Body of pancreas (tissue), 4 donors: ENCODE results near the gene HSD17B4. TPM values are rescaled to one million over a fixed set of nuclear protein-coding genes. Genes with fewer than 3 reads are reported as not detected.
"Not testable (repeated sequence)": the region's sequence is repeated elsewhere in the genome, so short reads cannot be mapped to it uniquely, and the experiment has no call there.

Experiments
- ATAC-seq: fragments of 150-250 bp; one replicate; pipeline ENCODE4 v1.9.1; 2016
- DNase-seq, 4 donors: peaks; one replicate each; pipeline ENCODE4 v3.0.0-alpha.2; 2019
- H3K27ac ChIP-seq, 4 donors: fragments of 200-600 bp; sonication (generic); 1 replicate in 3 of 4; 2 replicates in 1 of 4; pipeline versions ENCODE4 v1.5.1 to v1.6.1; 2016 to 2019; ENCODE audit warnings: mild to moderate bottlenecking in 1 of 4, mixed read lengths in 1 of 4, moderate library complexity in 1 of 4
- H3K27me3 ChIP-seq, 2 donors: fragments of 200-600 bp; sonication (generic); one replicate each; pipeline ENCODE4 v1.6.0; 2016; ENCODE audit warnings: mild to moderate bottlenecking in 1 of 2
- H3K36me3 ChIP-seq, 2 donors: fragments of 200-600 bp; sonication (generic); replicated peaks in 1 of 2; 2 replicates each; pipeline ENCODE4 v1.5.1; 2016; ENCODE audit warnings: low read depth in 2 of 2; ENCODE audit not compliant: insufficient read depth in 1 of 2
- H3K4me1 ChIP-seq: fragments of 200-600 bp; sonication (generic); one replicate; pipeline ENCODE4 v1.6.0; 2016
- H3K4me3 ChIP-seq, 2 donors: fragments of 200-600 bp; sonication (generic); 1 replicate in 1 of 2; 2 replicates in 1 of 2; pipeline ENCODE4 v1.5.1; 2016 to 2019
- H3K9me3 ChIP-seq, 3 donors: fragments of 200-600 bp; sonication (generic); 1 replicate in 2 of 3; 2 replicates in 1 of 3; pipeline ENCODE4 v1.5.1; 2016
- POLR2A ChIP-seq, 3 donors: fragments of 450-650 bp; IDR thresholded peaks; one replicate each; pipeline ENCODE4 v1.6.1; 2016; ENCODE audit warnings: antibody characterized with exemption in 3 of 3, mild to moderate bottlenecking in 2 of 3
- WGBS, 2 donors: methylation state at CpG; one replicate each; pipeline ENCODE4 v1.1.5; 2017; 5-methylcytosine and 5-hydroxymethylcytosine counted together
- intact Hi-C: fragments of 100-400 bp; cut with DNase I; formaldehyde crosslinking; loops from one replicate; pipeline ENCODE4 v1.15.1; 2023
- total RNA-seq, 2 donors: library from RNA; depleted of rRNA; stranded (reverse); fragments of >200 nt; gene quantifications; one replicate each; pipeline ENCODE4 v1.1.0, GENCODE V29; 2016
- TF ChIP-seq, protein P1 (sequence below), 7 experiments: fragments of 450-650 bp in 4 of 7; fragments of 200-600 bp in 3 of 7; sonication (generic) in 3 of 7; IDR thresholded peaks; one replicate each; pipeline ENCODE4 v1.5.1; 2016 to 2019; ENCODE audit warnings: antibody characterized with exemption in 7 of 7

HSD17B4 gene
- total RNA-seq, 2 donors from 2014 or later = 97.2 to 98.6 TPM

DNA sequence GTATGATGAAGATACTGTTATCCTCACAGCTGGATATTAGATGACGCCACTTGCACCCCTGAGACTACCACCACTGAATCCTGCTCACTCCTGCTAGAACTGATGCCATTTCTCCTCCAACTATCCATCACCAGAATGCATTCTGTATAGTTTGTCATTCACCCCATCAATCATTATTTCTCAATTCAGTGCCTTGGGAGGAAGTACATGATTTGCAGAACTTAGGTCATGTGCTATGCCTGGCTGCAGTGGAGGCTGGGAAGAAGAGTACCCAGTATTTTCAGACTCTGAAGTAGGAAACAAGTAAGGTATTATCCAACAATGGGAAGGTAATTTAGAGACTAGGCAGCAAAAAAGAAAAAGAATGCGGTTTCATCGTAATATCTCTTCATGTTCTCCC, 26.2 kb upstream of the HSD17B4 start:
- Histone ChIP-seq H3K27ac (no peak overlapping the region), H3K9me3 (no peaks in the 10 kb centered on the region), H3K4me1 (no peaks in the 10 kb centered on the region), H3K27me3 (no peaks in the 10 kb centered on the region), H3K4me3 (no peak overlapping the region), H3K36me3 (no peaks in the 10 kb centered on the region)
- TF ChIP-seq, protein P1, sequence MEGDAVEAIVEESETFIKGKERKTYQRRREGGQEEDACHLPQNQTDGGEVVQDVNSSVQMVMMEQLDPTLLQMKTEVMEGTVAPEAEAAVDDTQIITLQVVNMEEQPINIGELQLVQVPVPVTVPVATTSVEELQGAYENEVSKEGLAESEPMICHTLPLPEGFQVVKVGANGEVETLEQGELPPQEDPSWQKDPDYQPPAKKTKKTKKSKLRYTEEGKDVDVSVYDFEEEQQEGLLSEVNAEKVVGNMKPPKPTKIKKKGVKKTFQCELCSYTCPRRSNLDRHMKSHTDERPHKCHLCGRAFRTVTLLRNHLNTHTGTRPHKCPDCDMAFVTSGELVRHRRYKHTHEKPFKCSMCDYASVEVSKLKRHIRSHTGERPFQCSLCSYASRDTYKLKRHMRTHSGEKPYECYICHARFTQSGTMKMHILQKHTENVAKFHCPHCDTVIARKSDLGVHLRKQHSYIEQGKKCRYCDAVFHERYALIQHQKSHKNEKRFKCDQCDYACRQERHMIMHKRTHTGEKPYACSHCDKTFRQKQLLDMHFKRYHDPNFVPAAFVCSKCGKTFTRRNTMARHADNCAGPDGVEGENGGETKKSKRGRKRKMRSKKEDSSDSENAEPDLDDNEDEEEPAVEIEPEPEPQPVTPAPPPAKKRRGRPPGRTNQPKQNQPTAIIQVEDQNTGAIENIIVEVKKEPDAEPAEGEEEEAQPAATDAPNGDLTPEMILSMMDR (IDR thresholded peaks at IDR 0.05) = no peak
- no peak for TF ChIP-seq POLR2A (IDR thresholded peaks at IDR 0.05)
- peak in 1 of 4 donors; percentile 14 for DNase-seq
- 89 to 93% methylated on average over 3 of the region's 3 CpGs for WGBS, 2 donors
- intact Hi-C loops = no loop called here
- ATAC-seq = no peak

DNA sequence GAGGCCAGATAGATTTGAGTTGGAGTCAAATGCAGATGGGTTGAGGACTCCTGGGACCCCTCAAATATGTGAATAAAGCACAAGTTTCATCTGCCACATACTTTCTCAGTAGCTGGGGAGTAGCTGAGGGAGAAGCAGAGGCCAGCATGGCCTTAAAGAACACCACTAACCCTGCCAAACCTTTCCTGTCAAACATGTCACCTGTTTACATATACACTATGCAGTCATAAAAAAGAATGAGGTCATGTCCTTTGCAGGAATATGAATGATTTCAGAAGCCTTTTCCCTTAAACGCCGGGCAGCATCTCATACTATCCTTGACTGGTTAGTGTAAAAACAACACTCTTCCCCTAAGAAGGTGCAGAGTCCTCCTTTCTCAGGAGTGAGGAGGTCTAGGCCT, 25.2 kb upstream of the HSD17B4 start:
- 66 to 93% methylated on average over 2 of the region's 2 CpGs for WGBS, 2 donors
- Histone ChIP-seq H3K27me3 (no peaks in the 10 kb centered on the region), H3K9me3 (no peaks in the 10 kb centered on the region), H3K4me1 (no peaks in the 10 kb centered on the region), H3K36me3 (no peaks in the 10 kb centered on the region), H3K27ac (no peak overlapping the region), H3K4me3 (no peak overlapping the region)
- DNase-seq = no peak
- intact Hi-C loops = no loop called here
- peak; percentile 40 for ATAC-seq
- TF ChIP-seq, protein P1 (IDR thresholded peaks at IDR 0.05) = no peak
- TF ChIP-seq POLR2A (IDR thresholded peaks at IDR 0.05) = no peak

DNA sequence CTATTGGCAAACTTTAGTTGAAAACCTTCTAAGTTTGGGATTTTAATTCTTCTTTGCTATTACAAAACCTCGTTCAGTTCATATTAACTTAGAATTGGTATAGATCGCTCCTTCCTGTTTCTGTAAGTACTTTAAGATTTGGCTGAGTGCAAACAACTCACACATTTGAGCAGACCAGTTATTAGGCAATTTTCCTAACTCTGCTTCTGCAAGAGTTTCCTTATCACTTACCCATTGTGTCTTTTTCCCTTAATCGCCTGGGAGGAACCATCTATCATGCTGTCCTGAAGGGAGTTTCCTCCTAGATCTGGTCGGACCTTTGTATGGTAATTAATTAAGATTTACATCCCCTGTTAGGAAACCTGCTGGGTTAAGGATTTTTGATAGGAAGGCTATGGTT, 24.7 kb upstream of the HSD17B4 start:
- H3K4me1 ChIP-seq, DNase-seq, intact Hi-C loops, H3K27ac ChIP-seq, ATAC-seq, H3K4me3 ChIP-seq, H3K36me3 ChIP-seq, H3K27me3 ChIP-seq, H3K9me3 ChIP-seq: not testable (repeated sequence)
- 45 to 51% methylated on average over 4 of the region's 4 CpGs for WGBS, 2 donors

DNA sequence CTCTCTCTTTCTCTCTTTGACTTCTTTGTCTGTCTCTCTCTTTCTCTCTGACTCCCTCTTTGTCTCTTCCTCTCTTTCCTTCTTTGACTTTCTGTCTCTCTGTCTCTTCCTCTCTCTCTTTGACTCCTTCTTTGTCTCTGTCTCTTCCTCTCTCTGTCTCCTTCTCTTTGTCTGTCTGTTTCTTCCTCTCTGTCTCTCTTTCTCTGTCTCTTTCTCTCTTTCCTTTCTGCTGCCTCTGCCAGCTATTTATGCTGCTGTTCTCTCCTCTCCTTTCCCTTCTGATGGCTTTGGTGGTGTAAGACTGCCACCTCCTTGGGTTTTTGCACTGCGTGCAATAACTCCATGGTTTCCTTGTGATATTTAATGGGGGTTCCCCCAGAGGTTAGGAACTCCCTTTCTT, 24.1 kb upstream of the HSD17B4 start:
- 50 to 82% methylated on average over 1 of the region's 1 CpG for WGBS, 2 donors
- H3K27ac ChIP-seq, H3K4me1 ChIP-seq, intact Hi-C loops, ATAC-seq, DNase-seq, H3K36me3 ChIP-seq, H3K9me3 ChIP-seq, H3K27me3 ChIP-seq, H3K4me3 ChIP-seq: not testable (repeated sequence)

DNA sequence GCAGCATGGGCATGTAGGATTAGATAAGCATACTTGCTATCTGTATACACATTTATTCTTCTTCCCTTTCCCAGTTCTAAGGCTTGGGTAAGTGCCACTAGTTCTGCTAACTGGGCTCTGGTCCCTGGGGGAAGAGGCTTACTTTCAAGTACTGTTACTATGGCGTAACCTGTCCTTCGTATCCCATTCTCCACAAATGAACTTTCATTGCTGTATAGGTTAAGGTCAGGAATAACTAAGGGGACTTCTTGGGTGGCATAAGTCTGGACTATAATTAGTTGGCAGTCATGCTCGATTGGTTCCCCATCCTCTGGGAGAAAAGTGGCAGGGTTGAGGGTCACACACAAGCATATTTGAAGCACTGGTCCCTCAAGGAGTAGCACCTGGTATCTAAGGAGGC, 23.7 kb upstream of the HSD17B4 start:
- intact Hi-C loops, H3K9me3 ChIP-seq, H3K4me1 ChIP-seq, DNase-seq, ATAC-seq, H3K27ac ChIP-seq, H3K4me3 ChIP-seq, H3K27me3 ChIP-seq, H3K36me3 ChIP-seq: not testable (repeated sequence)
- 57 to 87% methylated on average over 3 of the region's 3 CpGs for WGBS, 2 donors

DNA sequence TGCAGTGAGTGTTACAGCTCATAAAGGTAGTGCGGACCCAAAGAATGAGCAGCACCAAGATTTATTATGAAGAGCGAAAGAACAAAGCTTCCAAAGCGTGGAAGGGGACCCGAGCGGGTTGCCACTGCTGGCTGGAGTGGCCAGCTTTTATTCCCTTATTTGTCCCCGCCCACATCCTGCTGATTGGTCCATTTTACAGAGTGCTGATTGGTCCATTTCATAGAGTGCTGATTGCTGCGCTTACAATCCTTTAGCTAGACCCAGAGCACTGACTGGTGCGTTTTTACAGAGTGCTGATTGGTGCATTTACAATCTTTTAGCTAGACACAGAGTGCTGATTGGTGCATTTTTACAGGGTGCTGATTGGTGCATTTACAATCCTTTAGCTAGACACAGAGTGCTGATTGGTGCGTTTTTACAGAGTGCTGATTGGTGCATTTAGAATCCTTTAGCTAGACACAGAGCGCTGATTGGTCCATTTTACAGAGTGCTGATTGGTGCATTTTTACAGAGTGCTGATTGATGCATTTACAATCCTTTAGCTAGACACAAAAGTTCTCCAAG, 19.5 kb upstream of the HSD17B4 start:
- DNase-seq, H3K36me3 ChIP-seq, H3K27me3 ChIP-seq, H3K9me3 ChIP-seq, H3K4me3 ChIP-seq, intact Hi-C loops, H3K4me1 ChIP-seq, ATAC-seq, H3K27ac ChIP-seq: not testable (repeated sequence)
- 82 to 91% methylated on average over 10 of the region's 10 CpGs for WGBS, 2 donors

DNA sequence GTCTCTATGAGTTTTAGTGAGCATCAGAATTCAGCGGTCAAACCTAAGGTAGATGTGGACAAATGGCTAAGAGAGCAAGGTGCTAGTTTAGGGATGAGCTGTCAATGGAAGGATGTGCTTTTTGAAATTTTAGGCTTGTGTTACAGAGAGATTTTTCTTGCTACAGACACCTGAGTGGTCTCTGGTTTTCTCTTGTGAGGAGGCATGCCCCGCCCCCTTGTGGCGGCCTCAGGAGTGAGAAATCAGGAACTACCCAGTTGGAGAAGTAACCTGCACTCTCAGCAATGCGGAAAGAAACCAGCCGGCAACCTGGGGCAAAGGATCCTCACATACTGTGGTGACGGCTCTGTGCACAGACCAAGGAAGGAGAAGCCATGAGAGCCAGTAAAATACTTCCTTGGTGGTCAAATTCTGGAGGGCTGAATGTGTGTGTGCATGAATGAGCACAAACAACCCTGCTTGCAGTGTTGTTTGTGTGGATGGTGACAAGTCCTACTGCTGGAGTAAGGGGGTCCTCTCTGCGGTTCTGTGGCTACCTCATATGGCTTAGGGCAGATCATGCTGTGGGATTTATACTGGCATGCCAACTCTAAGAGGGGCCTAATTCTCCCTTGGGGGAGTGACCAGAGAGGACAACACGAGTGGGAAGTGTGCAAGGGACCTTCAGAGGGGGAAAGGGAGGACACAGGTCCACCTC, 16.7 kb upstream of the HSD17B4 start:
- 51 to 52% methylated on average over 8 of the region's 8 CpGs for WGBS, 2 donors
- ATAC-seq = peak; percentile 57
- no peak for TF ChIP-seq POLR2A (IDR thresholded peaks at IDR 0.05)
- TF ChIP-seq, protein P1 (IDR thresholded peaks at IDR 0.05) = peak in 5 of 7 experiments; percentile 21 to 46 (median 38)

DNA sequence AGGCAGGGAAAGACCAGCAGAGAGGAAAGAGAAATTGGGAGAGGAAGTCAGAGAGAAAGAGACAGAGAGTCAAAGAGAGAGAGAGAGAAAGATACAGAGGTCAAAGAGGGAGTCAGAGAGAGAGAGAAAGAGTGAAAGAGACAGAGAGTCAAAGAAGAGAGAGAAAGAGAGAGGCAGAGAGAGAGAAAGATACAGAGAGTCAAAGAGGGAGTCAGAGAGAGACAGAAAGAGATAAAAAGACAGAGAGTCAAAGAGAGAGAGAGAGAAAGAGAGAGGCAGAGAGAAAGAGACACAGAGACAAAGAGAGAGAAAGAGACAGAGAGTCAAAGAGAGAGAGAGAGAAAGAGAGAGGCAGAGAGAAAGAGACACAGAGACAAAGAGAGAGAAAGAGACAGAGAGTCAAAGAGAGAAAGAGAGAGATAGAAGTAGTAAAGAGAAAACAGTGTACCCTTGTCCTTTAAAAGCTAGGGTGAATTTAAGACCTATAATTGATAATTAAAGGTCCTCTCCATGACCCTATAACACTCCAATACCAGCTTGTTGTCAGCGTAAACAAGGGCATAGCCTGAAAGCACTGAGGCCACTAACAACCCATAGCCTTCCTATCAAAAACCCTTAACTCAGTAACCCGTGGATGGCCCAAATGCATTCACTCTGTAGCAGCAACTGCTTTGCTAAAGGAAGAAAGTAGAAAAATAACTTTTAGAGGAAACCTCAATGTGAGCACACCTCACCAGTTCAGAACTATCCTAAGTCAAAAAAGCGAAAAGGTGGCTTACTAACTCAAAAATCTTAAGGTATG, 14.3 kb upstream of the HSD17B4 start:
- H3K4me3 ChIP-seq, H3K9me3 ChIP-seq, intact Hi-C loops, DNase-seq, ATAC-seq, H3K27me3 ChIP-seq, H3K36me3 ChIP-seq: not testable (repeated sequence)
- WGBS, 2 donors = 66 to 84% methylated on average over 3 of the region's 3 CpGs
- peaks cover 18% of the 10 kb centered on the region for H3K4me1 ChIP-seq
- H3K27ac ChIP-seq = peak overlapping the region in 1 of 4 donors; percentile 67

More for the DNA sequence above, 16.7 kb upstream of the HSD17B4 start:
- peak; percentile 60 to 76 (median 68) for DNase-seq
- H3K4me1 ChIP-seq = peaks cover 18% of the 10 kb centered on the region
- H3K27me3 ChIP-seq = no peaks in the 10 kb centered on the region
- intact Hi-C loops = no loop called here
- no peaks in the 10 kb centered on the region for H3K36me3 ChIP-seq
- no peak overlapping the region for H3K27ac ChIP-seq
- H3K9me3 ChIP-seq = no peaks in the 10 kb centered on the region
- no peak overlapping the region for H3K4me3 ChIP-seq
